GM21737 (cell line): ENCODE data around the gene DCAF12L2.
"Not testable (repeated sequence)": the region's sequence is repeated elsewhere in the genome, so short reads cannot be mapped to it uniquely, and the experiment has no call there.

Source experiments
- ATAC-seq: cut with Tn5 transposase; IDR thresholded peaks from one replicate; pipeline ENCODE4 v1.9.1; 2021; ENCODE audit warnings: mild to moderate bottlenecking, moderate library complexity; ENCODE audit not compliant: unreplicated experiment

DCAF12L2 gene

DNA sequence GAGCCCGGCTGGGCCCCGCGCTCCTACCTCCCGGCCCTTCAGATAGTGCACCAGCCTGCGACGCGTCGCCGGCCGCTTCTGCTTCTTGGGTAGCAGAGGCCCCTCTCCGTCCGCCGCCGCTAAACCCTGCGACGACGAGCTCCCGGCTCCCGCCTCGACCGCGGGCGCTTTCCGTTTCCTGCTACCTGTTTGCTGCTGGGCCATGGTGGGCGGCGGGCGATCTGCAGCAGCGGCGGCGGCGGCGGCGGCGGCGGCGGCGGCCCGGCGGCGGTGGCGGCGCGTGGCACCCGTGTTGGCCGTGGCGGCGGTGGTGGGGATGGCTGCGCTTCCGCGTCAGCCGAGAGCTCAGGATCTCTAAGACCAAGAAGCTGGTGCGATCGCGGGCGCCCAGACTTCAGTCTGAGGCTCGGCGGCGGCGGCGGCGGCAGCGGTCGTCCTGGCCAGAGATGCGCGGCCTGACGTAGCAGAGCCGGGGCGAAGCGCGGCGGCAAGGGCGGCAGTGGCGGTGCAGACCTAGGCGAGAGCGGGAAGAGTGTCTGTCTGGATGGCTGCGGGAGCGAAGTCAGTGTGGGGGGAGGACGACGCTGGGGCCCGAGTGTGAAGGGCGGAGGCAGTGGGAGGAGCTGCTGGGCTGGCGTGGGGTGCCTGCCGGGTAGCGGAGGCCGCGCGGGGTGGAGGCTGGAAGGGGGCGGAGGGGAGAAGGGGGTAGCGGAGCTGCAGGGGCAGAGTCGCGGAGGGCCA, at the start of gene DCAF12L2:
DCAF12L2 (minus strand) TSS at position 569 of the 741 bp plus-strand sequence; CDS start at position 204, 365 bp downstream.
- no peak for ATAC-seq

- not testable (repeated sequence) for ATAC-seq
These were observed 24.8 kb upstream of the DCAF12L2 start for GRCh38 chrX:126190888-126191287.

GRCh38 chrX:126177133-126177840, 11.2 kb upstream of the DCAF12L2 start:
- no peak for ATAC-seq

GRCh38 chrX:126170720-126171119, 4.6 kb upstream of the DCAF12L2 start:
- no peak for ATAC-seq

GRCh38 chrX:126167560-126167959, 1.5 kb upstream of the DCAF12L2 start:
- no peak for ATAC-seq

DNA sequence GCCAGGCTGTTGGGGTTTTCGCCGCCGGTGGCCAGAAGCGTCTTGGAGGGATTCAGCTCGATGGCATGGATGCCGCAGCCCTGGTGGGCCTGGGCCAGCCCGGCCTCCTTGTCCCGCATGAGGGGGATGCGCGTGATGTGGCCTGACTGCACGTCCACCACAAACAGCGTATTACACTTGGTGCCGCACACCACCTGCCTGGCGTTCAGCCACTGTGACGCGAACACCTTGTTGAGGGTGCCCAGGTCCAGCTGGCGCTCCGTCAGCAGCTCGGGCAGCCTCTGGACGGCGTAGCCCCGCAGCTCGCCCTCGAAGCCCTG, 728 bp downstream of the DCAF12L2 start:
- no peak for ATAC-seq

DNA sequence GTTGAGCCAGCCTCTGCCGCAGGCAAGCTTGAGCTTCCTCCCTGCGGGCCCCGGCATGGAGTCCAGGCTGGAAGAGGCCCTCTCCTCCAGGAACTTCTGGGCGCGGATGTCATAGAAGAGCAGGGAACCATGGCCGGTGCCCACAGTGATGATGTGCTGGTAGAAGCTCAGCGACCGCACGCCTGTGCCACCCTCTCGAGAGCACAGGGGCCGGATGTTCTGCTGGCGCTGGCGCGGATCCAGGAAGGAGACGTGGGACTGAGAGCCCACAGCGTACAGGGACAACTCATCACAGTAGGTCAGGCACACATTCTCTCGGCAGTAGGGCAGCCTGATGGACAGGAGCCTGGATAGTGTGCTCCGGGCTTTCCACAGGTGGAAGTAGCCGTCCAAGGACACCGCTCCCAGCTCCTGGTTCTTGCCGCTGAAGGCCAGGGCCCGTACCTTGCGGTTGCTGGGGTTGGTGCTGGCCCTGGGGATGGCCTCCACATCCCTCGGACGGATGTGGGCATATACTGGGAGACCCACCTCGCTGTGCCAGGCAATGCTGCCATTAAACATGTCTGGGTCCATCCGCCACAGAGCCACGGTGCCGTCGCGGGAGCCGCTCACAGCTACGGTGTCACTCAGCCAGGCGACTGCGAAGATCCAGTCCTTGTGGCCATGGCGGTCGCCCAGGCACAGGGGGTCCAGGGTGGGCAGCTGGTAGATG, 1.2 kb downstream of the DCAF12L2 start:
- ATAC-seq = no peak

- ATAC-seq = no peak
These were observed 1.9 kb downstream of the DCAF12L2 start for GRCh38 chrX:126164226-126164625.

- no peak for ATAC-seq
These were observed 25.1 kb downstream of the DCAF12L2 start for GRCh38 chrX:126141014-126141413.

- ATAC-seq = no peak
These were observed 28.2 kb downstream of the DCAF12L2 start for GRCh38 chrX:126137899-126138298.

DNA sequence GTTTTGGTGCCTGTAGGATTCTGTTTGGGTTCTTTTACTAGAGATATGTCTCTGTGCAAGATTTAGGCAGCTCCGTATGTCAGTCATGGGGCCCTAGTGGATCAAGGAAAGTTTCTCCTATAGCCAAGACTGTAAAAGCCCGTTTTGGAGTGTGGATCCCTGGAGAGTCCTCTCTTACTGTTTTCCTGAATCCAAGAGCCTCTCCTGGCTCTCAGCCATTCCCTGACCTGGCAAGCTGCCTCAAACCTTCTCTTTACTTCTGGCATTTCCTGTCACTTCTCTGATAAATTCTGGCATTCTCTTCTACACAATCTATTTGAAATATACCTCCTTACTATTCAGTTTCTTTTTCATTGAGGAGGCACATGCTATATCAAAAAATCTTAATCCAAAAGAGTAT, 41.4 kb downstream of the DCAF12L2 start:
- ATAC-seq = no peak
